Activated naive CD4-positive, alpha-beta T cell treated with anti-CD3 and anti-CD28 coated beads, Interleukin-2, amount 10 ng/mL, durations not matched to agents 5 hours and 36 hours (primary cell): ENCODE measurements around the gene RBM19. TPM values are rescaled to one million over a fixed set of nuclear protein-coding genes. Genes with fewer than 3 reads are reported as not detected.

Experiments
- total RNA-seq, 2 experiments: library from RNA; stranded (reverse); gene quantifications; one replicate each; pipeline ENCODE4 v1.2.3, GENCODE V29; 2021

Gene RBM19, protein sequence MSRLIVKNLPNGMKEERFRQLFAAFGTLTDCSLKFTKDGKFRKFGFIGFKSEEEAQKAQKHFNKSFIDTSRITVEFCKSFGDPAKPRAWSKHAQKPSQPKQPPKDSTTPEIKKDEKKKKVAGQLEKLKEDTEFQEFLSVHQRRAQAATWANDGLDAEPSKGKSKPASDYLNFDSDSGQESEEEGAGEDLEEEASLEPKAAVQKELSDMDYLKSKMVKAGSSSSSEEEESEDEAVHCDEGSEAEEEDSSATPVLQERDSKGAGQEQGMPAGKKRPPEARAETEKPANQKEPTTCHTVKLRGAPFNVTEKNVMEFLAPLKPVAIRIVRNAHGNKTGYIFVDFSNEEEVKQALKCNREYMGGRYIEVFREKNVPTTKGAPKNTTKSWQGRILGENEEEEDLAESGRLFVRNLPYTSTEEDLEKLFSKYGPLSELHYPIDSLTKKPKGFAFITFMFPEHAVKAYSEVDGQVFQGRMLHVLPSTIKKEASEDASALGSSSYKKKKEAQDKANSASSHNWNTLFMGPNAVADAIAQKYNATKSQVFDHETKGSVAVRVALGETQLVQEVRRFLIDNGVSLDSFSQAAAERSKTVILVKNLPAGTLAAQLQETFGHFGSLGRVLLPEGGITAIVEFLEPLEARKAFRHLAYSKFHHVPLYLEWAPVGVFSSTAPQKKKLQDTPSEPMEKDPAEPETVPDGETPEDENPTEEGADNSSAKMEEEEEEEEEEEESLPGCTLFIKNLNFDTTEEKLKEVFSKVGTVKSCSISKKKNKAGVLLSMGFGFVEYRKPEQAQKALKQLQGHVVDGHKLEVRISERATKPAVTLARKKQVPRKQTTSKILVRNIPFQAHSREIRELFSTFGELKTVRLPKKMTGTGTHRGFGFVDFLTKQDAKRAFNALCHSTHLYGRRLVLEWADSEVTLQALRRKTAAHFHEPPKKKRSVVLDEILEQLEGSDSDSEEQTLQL
- total RNA-seq: 10 to 100 TPM; 40.6 to 44.1 TPM

DNA sequence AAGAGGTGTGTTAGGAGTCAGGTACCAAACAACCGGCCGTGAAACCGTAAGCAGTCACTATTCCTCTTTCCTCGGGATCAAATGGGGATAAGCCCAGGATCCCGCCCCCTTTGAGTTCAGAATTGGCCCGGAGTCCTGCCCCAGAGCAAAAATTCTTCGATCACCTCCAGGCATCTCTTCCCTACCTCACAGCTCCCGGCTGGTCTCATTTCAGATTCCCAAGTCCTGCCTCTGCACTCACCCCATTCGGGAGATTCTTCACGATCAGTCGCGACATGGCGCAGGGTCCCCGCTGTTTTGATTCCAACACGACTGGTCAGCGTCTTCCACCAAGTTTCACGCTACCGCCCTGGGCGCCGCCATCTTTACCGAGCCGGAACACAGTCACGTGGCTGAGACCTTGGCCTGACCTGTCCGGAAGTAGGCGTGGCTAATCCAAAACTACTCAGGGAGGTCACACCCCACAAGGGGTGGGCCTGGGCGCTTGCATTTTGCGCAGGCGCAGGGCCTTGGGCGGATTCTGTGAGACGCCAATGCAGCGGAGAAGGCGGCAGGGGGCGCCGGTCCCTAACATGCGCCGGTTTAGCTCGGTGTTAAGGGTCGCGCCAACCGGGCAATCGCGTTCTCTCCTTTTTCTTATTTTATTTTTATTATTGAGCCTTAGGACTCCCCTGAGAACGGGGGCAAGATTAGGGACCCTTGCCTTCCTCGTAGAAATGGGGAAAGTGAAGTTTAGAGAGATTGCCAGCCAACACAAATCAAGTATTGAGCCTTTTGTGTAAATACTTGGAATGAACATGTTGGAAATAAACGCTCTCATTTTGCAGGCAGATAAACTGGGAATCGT lies at the start of gene RBM19:
TSS of gene RBM19 (minus strand) at position 375 of the 847 bp plus-strand sequence. CDS start at position 277, 98 bp downstream.

